GM19239 (cell line): ENCODE data around the gene ZNF274.
"Not testable (repeated sequence)": the region's sequence is repeated elsewhere in the genome, so short reads cannot be mapped to it uniquely, and the experiment has no call there.

Source experiments
- DNase-seq: peaks from one replicate; pipeline ENCODE4 v3.0.0; 2011; ENCODE audit warnings: low spot score; ENCODE audit not compliant: insufficient read length
- FAIRE-seq: peaks from 2 replicates; lab custom pipeline; 2011; peaks lifted over from hg19 to GRCh38; lab: Jason Lieb, UNC

ZNF274 gene

DNA sequence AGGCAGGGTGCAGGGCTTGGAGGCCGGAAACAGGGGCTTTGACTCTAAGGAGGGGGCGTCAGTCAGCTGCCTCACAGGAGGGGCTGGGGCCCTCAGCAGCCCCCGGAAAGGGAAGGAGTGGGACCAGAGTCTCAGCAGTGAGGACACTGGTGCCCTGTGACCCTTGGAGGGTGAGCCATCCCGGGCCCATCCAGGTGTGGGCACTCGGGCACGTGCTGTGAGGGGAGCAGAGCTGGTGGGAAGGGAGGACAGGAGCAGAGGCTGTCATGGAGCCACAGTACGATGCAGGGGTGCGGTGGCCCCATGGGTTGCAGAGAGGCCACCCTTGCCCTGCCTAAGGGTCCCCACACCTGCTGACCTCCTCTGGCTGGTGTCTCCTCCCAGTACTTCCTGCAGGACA, 26.7 kb downstream of the ZNF274 start:
- DNase-seq (no peak), FAIRE-seq (no peak)

DNA sequence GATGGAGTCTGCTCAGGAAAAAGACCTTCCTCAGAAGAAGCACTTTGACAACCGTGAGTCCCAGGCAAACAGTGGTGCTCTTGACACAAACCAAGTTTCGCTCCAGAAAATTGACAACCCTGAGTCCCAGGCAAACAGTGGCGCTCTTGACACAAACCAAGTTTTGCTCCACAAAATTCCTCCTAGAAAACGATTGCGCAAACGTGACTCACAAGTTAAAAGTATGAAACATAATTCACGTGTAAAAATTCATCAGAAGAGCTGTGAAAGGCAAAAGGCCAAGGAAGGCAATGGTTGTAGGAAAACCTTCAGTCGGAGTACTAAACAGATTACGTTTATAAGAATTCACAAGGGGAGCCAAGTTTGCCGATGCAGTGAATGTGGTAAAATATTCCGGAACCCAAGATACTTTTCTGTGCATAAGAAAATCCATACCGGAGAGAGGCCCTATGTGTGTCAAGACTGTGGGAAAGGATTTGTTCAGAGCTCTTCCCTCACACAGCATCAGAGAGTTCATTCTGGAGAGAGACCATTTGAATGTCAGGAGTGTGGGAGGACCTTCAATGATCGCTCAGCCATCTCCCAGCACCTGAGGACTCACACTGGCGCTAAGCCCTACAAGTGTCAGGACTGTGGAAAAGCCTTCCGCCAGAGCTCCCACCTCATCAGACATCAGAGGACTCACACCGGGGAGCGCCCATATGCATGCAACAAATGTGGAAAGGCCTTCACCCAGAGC, 29.6 kb downstream of the ZNF274 start:
- DNase-seq = no peak
- no peak for FAIRE-seq

DNA sequence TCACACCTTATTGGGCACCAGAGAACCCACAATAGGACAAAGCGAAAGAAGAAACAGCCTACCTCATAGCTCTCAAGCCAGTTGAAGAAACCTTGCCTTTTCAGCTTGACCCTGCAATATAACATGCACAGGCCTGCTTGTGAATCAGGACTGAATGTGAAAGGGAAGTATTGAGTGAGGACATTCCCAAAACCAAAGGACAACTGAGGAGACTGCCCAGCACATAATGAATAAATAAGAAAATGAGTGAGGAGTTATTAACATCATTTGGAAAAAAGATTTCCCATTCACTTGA, 30.2 kb downstream of the ZNF274 start:
- DNase-seq (no peak), FAIRE-seq (no peak)

DNA sequence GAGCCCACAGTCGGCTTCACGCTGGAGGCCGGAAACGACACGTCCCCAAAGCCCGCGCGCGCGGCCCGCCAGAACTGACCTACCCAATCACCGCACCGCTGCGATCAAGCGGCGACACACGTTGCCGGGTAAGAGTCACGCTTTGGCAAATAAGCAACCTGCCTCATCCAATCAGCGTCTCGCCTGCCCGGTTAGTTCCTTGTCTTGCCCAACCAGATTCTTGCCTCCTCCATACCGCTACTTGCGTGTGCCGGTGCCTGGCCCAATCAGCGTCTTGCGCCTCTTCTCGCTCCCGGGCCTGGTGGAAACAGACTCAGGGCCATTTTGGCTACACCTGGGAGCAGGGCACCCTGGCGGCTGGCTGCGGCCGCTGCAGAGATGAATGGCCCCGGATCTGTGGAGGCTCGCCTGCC, 34.2 kb downstream of the ZNF274 start:
- FAIRE-seq (no peak), DNase-seq (no peak)

DNA sequence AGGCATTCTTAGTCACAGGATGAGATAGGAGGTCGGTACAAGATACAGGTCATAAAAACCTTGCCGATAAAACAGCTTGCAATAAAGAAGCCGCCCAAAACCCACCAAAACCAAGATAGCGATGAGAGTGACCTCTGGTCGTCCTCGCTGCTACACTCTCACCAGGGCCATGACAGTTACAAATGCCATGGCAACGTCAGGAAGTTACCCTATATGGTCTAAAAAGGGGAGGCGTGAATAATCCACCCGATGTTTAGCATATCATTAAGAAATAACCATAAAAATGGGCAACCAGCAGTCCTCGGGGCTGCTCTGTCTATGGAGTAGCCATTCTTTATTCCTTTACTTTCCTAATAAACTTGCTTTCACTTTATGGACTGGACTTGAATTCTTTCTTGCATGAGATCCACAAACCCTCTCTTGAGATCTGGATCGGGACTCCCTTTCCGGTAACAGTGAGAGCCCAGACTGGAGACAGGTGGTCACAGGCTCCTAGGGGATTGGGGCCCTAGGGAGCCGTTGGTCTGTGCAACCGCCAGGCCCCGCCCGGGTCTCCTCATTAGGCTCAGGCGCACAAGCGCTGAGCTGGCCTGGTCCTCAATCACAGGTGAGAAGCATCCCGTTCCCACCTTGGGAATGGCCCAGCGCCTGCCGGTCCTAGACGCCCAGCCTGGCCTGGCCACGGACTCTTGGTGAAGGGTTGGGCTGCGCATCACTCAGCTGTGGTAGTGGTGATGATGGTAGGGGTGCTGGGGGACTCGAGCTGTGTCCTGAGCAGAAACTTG, 34.9 kb downstream of the ZNF274 start:
- DNase-seq (no peak), FAIRE-seq (no peak)

DNA sequence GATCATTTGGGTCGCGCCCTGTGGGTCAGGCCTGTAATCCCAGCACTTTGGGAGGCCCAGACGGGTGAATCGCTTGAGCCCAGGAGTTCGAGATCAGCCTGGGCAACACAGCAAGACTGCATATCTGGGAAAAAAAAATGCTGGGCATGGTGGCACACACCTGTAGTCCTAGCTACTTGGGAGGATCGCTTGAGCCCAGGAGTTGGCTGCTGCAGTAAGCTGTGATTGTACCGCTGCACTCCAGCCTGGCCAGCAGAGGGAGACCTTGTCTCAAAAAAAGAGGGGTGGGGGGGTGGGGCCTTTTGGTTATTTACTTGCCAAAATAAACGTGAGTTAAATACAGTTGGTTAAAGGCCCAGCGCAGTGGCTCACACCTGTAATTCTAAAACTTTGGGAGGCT, 36.0 kb downstream of the ZNF274 start:
- no peak for DNase-seq
- no peak for FAIRE-seq

DNA sequence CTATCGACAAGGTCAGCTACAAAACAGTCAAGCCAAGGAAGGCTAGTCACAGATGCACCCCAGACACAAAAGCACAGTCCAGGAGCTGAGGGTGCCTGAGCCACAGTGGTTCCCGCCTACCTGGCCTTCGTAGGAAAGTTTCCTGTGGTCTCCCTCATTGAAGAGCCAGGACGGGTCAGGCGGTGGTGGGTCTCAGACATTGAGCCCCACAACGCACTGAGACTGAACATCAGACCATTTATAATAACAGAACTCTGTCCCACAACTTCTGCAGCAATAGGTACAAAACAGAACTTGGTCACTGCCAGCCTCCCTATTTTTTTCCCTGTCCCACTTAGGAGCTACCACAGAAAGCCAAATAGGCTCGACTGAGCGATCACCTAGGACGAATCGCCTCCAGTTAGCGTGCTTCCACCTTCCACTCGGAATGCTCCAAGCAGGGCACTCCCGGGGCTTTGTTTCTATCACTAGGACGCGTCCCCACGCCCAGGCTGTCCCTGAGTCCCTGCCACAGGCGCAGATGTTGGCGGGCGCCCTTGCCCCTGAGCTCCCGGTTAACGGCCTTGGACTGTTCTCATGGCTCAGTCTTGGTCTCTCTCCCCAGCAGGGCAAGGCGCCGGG, 45.2 kb downstream of the ZNF274 start:
- DNase-seq = no peak
- FAIRE-seq = no peak

DNA sequence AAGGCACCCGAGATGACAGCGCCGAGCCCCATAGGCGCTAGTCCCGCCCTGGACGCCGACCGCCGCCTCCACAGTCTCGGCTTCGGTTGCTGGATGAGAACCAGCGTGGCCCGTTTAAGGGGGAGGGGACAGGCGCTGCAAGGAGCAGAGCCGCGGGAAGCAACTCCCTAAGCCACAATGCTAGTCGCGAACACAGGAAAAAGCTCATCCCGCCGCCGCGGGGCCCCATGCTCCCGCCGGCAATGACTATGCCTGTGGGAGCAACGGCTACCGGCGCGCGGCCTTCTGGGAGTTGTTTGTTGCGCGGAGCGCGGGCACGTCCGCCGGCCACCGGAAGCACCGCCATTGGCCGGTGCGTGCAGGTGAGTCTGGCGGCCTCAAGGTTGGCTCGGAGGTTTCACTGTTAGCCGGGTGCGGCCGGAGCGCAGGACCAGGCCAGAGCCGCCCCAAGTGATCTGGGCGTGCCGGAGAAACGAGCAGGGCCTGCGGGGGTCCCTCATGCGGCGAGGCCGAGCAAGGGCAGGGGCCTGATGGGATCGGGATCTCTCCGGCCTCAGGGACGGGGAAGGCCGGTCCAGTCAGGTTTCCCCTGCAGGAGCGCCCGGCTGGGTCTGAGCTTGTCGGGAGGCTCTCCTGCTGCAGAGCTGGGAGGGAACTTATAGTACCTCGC, 45.9 kb downstream of the ZNF274 start, which contains the start of gene ZNF544:
Gene ZNF544, plus strand, starts transcription at position 330 of the 670 bp plus-strand sequence. CDS start 15,110 bp downstream, outside the sequence.
- DNase-seq (peak; percentile 82), FAIRE-seq (peak; percentile 60)

DNA sequence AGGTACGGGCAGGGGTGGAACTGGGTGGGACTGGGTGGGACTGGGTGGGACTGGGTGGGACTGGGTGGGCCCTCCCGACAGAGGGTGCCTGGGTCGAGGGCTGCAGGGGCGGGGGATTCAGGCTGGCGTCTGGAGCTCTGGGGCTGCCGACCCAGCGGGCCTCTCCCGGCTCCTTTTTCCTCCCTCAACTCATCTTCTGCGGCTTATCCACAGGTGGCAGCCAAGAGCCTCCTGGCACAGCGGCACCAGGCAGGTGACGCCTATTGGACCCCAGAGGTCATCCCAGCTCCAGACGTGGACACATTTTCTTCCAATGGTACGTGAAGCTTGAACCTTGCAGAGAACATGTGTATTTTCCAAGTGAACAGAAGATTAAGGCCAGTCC, 46.4 kb downstream of the ZNF274 start:
- DNase-seq (no peak), FAIRE-seq (no peak)

DNA sequence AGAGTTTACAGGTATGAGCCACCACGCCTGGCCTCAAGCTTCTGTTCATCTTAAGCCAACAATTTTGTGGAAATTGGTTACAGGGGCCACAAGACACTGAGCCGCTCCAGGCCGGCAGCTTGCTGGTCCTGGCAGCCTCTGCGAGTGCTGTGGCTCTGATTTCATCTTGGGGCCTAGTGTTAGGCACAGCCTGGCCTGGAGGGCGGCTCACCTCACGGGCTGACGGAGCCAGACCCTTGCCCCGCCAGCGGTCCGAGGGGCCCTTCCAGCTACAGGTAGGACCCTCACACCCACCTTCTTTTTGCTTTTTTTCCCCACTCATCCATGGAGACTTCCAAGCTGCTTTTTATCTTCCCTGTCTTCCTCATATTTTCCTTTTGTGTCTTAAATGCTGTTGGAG, 54.5 kb downstream of the ZNF274 start:
- DNase-seq = no peak
- no peak for FAIRE-seq

DNA sequence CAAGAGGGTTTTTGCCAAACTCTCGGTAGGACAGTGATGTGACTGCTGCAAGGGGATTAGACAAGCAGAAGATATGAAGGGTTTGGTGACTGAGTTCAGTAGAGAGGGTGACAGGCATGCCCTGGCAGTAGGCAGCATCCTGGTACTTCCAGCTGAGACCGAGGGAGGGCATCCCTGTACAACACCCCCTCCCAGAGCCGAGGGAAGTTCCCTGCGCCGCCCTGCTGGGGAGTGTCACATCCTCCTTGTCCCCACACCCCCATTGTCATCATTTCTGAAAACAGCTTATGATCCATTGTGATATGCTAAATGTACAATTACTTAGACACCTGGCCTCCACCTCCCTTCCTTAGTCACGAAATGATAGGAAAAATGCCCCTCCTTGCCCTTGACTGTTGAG, 60.5 kb downstream of the ZNF274 start:
- DNase-seq (no peak), FAIRE-seq (no peak)

DNA sequence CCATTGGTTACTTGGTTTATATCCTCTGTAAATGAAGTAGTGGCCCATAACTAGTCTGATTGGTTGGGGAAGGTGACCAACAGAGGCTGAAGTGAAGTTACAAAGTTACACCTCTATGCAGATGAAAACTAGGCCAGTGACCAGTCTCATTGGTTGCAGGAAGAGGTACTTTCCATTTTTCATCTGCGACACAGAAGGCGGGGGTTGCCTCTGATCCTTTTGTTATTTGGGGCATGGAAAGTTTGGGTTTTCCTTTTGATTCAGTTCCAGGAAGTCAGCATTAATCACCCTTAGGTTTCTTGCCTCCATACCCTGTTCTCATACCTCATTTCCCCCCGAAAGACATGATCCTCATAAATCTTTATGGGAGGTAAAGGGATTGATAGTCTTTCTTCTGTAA, 66.0 kb downstream of the ZNF274 start:
- FAIRE-seq (no peak), DNase-seq (no peak)

DNA sequence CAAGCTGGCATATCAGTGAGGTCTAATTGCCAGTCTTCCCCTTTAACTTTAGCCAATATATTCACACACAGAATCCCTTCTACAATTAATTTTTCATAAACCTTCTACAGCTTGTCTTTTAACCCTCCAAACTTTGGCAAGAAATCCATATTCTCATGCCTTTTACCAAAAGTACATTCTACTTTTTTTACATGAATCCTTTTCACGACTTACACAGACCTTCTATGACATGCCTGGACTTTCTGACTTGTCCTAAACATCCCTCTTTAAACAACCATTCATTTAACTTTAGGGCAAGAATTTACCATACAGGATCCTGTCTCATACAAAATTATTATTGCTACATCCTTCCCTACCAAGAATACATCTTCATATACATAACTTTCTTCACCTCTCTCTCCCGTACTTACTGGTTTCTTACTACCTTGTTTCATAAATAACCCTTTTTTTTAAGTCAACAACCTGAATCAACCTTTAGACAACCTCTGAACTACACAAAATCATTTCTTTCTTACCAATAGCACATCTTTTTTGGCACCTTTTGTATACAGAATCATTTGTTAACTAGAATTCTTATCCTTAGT, 69.3 kb downstream of the ZNF274 start:
- no peak for FAIRE-seq
- DNase-seq = no peak

DNA sequence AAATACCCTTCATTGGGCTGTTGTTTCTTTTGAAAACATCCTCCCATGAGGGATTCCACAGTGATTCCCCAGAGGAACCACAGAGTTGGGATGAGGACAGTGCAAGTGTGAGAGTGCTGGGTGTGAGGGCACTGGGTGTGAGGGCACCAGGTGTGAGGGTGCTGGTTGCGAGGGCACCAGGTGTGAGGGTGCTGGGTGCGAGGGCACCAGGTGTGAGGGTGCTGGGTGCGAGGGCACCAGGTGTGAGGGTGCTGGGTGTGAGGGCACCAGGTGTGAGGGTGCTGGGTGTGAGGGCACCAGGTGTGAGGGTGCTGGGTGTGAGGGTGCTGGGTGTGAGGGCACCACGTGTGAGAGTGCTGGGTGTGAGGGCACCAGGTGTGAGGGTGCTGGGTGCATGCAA, 75.4 kb downstream of the ZNF274 start:
- DNase-seq, FAIRE-seq: not testable (repeated sequence)

DNA sequence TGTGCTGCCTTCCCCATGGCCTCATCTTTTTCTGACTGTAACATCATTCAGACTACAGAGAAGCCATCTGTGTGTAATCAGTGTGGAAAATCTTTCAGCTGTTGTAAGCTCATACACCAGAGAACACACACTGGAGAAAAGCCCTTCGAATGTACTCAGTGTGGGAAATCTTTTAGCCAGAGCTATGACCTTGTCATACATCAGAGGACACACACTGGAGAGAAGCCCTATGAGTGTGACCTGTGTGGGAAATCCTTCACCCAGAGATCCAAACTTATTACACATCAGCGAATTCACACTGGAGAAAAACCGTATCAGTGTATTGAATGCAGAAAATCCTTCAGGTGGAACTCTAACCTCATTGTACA, 78.7 kb downstream of the ZNF274 start:
- no peak for DNase-seq
- FAIRE-seq = no peak

DNA sequence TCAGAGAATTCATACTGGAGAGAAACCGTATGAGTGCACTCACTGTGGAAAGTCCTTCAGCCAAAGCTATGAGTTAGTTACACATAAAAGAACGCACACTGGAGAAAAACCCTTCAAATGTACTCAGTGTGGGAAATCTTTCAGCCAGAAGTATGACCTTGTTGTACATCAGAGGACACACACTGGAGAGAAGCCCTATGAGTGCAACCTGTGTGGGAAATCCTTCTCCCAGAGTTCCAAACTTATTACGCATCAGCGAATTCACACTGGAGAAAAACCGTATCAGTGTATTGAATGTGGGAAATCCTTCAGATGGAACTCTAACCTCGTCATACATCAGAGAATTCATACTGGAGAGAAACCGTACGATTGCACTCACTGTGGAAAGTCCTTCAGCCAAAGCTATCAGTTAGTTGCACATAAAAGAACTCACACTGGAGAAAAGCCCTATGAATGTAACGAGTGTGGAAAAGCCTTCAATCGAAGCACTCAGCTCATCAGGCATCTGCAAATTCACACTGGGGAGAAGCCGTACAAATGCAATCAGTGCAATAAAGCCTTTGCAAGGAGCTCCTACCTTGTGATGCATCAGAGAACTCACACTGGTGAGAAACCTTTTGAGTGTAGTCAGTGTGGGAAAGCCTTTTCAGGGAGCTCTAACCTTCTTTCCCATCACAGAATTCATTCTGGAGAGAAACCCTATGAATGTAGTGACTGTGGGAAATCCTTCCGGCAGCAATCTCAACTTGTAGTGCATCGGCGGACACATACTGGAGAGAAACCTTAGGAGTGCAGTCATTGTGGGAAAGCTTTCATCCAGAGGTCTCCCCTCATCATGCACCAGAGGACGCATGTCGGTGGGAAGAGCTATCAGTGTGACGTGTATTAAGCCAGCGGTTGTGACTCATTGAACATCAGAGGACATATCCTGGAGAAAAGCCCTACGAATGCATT, 79.4 kb downstream of the ZNF274 start:
- FAIRE-seq = peak; percentile 37
- no peak for DNase-seq

DNA sequence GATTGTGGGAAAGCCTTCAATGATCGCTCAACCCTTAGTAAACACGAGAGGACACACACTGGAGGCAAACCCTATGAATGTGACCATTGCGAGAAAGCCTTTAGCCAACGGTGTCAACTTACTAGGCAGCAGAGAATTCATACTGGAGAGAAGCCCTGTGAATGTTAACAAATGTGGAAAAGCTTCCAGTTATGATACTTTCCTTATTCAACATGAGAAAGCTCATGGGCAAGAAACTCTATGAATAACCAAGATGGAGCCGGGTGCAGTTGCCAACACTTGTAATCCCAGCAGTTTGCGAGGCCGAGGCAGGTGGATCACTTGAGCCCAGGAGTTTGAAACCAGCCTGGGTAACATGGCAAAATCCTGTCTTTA, 80.0 kb downstream of the ZNF274 start:
- FAIRE-seq = no peak
- DNase-seq = no peak
